Transverse colon (tissue), 3 donors: ENCODE measurements around the gene EVI5.

Experiments
- POLR2A ChIP-seq: fragments of 450-650 bp; IDR thresholded peaks from one replicate; pipeline ENCODE4 v1.6.1; 2016; ENCODE audit warnings: antibody characterized with exemption, mild to moderate bottlenecking, moderate library complexity
- TF ChIP-seq, protein P1 (sequence below), 5 experiments: fragments of 200-600 bp in 3 of 5; fragments of 450-650 bp in 2 of 5; sonication (generic) in 3 of 5; IDR thresholded peaks; 1 replicate in 2 of 5; 2 replicates in 3 of 5; pipeline ENCODE4 v1.5.1; 2016 to 2017; ENCODE audit warnings: antibody characterized with exemption in 5 of 5, inconsistent platforms in 3 of 5, mild to moderate bottlenecking in 2 of 5, moderate library complexity in 1 of 5

DNA sequence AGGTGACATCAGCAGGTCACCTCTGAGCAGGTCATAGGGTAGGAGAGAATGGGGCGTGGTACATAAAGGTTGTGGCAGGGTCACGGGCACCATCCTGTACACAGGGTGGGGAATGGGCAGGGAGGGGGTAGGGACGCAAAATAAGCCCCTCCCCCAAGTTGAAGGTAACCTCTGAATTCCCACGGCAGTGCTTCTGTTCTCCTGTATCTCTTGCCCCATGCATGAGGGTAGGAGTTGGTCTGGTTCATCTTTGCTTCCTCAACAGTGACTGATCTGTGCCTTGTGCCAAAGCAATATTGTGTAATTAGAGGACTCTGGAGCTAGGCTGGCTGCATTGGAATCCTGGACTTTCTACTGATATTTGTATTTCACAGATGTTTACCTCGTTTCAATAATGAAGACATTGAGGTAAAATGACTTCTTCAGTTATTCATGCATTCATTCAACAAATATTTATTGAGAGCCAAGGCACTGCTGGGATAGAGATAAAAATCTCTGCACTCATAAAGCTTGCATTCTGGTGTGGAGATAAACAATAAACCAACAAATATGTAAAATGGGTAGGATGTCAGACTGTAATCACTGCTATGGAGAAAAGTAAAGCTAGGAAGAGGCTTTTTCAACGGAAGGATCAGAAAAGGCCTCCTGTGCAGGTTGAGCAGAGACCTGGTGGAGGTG, 279.8 kb downstream of the EVI5 start:
- TF ChIP-seq, protein P1, sequence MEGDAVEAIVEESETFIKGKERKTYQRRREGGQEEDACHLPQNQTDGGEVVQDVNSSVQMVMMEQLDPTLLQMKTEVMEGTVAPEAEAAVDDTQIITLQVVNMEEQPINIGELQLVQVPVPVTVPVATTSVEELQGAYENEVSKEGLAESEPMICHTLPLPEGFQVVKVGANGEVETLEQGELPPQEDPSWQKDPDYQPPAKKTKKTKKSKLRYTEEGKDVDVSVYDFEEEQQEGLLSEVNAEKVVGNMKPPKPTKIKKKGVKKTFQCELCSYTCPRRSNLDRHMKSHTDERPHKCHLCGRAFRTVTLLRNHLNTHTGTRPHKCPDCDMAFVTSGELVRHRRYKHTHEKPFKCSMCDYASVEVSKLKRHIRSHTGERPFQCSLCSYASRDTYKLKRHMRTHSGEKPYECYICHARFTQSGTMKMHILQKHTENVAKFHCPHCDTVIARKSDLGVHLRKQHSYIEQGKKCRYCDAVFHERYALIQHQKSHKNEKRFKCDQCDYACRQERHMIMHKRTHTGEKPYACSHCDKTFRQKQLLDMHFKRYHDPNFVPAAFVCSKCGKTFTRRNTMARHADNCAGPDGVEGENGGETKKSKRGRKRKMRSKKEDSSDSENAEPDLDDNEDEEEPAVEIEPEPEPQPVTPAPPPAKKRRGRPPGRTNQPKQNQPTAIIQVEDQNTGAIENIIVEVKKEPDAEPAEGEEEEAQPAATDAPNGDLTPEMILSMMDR (IDR thresholded peaks at IDR 0.05) = no peak
- no peak for TF ChIP-seq POLR2A
